Adipocyte (in vitro differentiated cells): Measurements from ENCODE around the gene MYRIP.
"Not testable (repeated sequence)": the region's sequence is repeated elsewhere in the genome, so short reads cannot be mapped to it uniquely, and the experiment has no call there.

ENCODE experiments used
- DNase-seq: peaks from one replicate; pipeline ENCODE4 v3.0.0-alpha.2; 2015; ENCODE audit warnings: low read depth
- H3K27me3 ChIP-seq: replicated peaks from 2 replicates; pipeline ENCODE4 v1.7.0; 2013; ENCODE audit warnings: mild to moderate bottlenecking, low read length, moderate library complexity; ENCODE audit not compliant: control insufficient read depth, insufficient read depth
- H3K36me3 ChIP-seq: 2 replicates; pipeline ENCODE4 v1.7.0; 2013; ENCODE audit warnings: low read length, mild to moderate bottlenecking, moderate library complexity; ENCODE audit not compliant: control insufficient read depth, insufficient read depth, severe bottlenecking
- H3K4me1 ChIP-seq: 2 replicates; pipeline ENCODE4 v1.7.0; 2013; ENCODE audit warnings: mild to moderate bottlenecking, low read length, moderate library complexity; ENCODE audit not compliant: control insufficient read depth, insufficient read depth
- H3K4me3 ChIP-seq: 2 replicates; pipeline ENCODE4 v1.7.0; 2013; ENCODE audit warnings: mild to moderate bottlenecking, low read length, moderate library complexity
- H3K9ac ChIP-seq: 2 replicates; pipeline ENCODE4 v1.7.0; 2013; ENCODE audit warnings: mild to moderate bottlenecking, low read length, moderate library complexity
- H3K9me3 ChIP-seq: 2 replicates; pipeline ENCODE4 v1.7.0; 2013; ENCODE audit warnings: mild to moderate bottlenecking, low read length, moderate library complexity; ENCODE audit not compliant: control insufficient read depth

Gene MYRIP

DNA sequence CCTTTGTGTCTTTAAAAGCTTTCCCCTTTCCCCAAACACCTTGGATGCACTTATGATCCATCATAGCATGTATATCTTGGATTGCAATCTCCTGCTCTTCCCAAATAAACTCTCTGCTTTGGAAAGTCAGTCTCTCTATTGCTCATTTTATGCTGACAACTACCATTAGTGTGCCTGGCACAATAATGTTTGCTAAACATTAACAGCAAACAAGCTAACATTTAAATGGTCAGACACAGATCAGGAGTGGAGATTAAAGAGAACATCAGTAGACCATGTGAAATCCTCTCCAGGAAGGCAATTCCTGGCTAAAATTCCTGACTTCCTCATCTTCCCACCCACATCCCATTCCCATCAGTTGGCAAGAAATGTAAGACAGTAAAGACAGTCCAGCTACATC is 455.8 kb downstream of the MYRIP start:
- H3K9me3 ChIP-seq: no peaks in the 10 kb centered on the region
- no peaks in the 10 kb centered on the region for H3K4me1 ChIP-seq
- H3K36me3 ChIP-seq: no peaks in the 10 kb centered on the region
- H3K9ac ChIP-seq: no peak overlapping the region
- DNase-seq: no peak
- H3K27me3 ChIP-seq: no peaks in the 10 kb centered on the region
- no peak overlapping the region for H3K4me3 ChIP-seq

DNA sequence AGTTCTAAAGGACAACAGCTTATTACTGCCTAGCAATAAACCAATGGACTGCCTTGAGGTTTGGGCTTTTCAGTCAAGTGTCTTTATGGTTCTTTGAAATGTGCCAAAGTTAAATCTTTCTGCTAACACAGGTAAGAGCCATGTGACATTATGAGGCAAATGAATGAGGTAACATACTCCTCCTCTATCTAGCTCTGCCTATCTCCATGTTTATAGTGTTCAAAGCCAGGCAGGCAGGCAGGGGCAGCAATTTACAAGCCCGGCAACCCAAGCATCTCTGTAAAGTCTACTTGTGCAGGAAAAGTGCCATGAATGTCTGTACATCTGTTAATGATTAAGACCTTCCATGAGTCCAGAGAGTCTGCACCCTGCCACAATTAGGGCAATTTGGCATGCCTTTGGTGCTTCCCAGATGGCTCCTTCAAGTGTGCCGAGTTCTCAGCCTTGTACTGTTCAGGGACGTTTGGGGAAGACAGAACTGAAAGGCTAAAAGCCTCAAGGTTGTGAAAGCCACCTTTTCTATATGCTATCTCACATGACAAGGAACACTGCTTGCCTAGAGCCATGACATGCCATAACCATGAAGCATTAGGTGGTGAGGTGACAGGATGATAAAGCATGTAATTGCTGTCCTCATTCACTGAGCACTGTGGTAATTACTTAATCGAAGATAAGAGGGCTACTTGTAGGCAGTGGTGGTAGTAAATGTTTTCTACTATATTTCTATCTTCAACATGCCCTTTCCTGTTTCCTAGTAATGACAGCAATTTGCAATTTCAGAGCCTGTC is 458.7 kb downstream of the MYRIP start:
- peak; percentile 18 for DNase-seq
- Histone ChIP-seq H3K9ac (no peak overlapping the region), H3K9me3 (no peaks in the 10 kb centered on the region), H3K4me1 (no peaks in the 10 kb centered on the region), H3K27me3 (no peaks in the 10 kb centered on the region), H3K36me3 (no peaks in the 10 kb centered on the region), H3K4me3 (no peak overlapping the region)

DNA sequence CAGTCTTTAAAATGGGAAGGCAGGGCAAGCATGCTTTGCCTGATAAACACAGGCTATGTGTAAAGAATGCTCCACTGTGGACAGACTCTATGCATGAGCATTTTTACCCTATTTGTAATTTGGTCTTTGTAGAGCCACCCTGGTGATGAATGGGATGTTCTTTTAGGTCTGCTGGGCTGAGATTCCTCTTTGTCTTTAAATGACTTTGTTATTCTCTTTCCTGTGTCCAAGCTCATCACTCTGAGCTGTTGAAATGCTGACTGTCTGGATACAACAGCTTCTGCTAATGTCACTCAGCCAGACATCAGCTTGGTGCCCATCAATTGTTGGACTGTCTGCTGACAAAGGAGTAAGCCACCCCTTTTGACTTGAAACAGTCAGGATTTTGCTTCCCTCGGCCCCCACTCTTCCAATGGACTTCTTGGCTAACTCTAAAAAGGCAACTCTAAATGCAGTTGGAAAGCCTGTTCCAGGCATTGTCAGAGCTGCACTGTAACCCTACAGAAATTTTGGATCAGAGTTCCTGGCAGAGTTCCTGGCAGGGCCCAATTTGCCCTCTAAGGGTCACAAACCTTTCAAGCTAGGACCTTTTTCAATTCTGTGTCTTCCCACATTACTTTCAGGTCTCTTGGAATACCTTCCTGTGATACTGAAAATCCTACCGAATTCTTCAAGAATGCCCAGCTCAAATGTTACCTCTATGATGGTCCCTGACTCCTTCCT is 459.6 kb downstream of the MYRIP start:
- DNase-seq: no peak
- Histone ChIP-seq H3K36me3 (no peaks in the 10 kb centered on the region), H3K4me1 (no peaks in the 10 kb centered on the region), H3K9me3 (no peaks in the 10 kb centered on the region), H3K27me3 (no peaks in the 10 kb centered on the region), H3K4me3 (no peak overlapping the region), H3K9ac (no peak overlapping the region)

DNA sequence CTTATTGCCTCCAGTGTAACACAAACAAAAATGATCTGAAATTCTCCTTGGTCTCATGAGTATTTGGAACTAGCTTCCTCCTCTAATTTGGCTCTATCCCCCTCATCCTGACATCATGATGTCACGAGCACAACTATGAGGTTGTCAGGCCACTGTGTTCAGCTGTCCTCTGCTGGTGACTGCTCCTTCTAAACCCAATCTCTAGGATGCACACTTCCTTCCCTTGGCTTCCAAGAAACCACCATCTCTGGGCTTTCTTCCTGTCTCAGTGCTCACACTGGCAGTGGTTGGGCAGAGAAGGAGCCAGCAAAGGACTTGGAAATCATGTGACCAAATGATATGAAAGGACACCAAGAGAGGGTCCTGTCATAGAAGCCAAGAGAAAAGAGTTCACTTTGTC is 469.4 kb downstream of the MYRIP start:
- H3K36me3 ChIP-seq: no peaks in the 10 kb centered on the region
- no peaks in the 10 kb centered on the region for H3K9me3 ChIP-seq
- no peaks in the 10 kb centered on the region for H3K4me1 ChIP-seq
- H3K4me3 ChIP-seq: no peak overlapping the region
- DNase-seq: no peak
- H3K9ac ChIP-seq: no peak overlapping the region
- no peaks in the 10 kb centered on the region for H3K27me3 ChIP-seq

DNA sequence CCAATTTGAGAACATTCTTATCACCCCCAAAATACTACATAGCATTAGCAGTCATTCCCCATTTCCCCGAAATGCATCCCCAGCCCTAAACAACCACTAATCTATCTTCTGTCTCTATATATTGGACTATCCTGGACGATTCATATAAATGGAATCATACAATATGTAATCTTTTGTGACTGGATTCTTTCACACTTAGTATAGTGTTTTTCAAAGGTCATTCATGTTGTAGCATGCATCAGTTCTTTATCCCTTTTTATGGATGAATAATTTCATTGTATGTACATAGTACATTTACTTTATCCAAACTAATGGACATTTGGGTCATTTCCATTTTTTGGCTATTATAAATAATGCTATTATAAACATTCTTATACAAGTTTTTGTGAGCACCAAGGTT is 472.6 kb downstream of the MYRIP start:
- Histone ChIP-seq H3K9me3 (no peaks in the 10 kb centered on the region), H3K36me3 (no peaks in the 10 kb centered on the region), H3K27me3 (no peaks in the 10 kb centered on the region), H3K4me1 (no peaks in the 10 kb centered on the region), H3K9ac (no peak overlapping the region), H3K4me3 (no peak overlapping the region)
- no peak for DNase-seq

DNA sequence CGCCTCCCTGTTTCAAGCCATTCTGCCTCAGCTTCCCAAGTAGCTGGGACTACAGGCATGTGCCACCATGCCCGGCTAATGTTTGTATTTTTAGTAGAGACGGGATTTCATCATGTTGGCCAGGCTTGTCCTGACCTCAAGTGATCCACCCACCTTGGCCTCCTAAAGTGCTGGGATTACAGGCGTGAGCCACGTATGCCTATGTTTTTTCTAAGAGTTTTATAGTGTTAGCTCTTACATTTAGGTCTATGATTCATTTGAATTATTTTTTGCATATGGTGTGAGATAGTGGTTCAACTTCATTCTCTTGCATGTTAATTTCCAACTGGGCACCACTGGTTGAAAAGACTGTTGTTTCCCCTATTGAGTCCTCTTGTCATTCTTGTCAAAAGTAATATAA is 473.6 kb downstream of the MYRIP start:
- not testable (repeated sequence) for H3K4me3 ChIP-seq, H3K9me3 ChIP-seq, H3K9ac ChIP-seq, H3K36me3 ChIP-seq, H3K27me3 ChIP-seq, DNase-seq, H3K4me1 ChIP-seq

DNA sequence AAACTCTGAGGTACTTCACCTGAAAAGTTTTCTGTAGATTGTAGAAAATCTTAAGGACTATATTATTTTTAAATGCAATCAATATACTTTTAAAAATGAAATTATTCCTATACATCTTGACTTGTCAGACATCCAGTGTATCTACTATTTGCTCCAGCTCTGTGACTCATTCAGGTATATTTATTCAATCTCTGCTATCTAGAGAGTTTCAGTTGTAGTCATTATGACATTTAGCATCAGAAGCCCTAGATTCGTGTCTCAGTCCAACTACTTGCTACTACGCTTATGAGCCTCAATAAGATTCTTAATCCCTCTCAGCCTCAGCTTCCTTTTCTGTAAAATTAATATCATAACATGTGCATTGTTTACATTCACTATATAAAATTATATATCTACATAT is 477.8 kb downstream of the MYRIP start:
- Histone ChIP-seq H3K9ac (no peak overlapping the region), H3K4me1 (no peaks in the 10 kb centered on the region), H3K36me3 (no peaks in the 10 kb centered on the region), H3K27me3 (no peaks in the 10 kb centered on the region), H3K9me3 (no peaks in the 10 kb centered on the region), H3K4me3 (no peak overlapping the region)
- no peak for DNase-seq

DNA sequence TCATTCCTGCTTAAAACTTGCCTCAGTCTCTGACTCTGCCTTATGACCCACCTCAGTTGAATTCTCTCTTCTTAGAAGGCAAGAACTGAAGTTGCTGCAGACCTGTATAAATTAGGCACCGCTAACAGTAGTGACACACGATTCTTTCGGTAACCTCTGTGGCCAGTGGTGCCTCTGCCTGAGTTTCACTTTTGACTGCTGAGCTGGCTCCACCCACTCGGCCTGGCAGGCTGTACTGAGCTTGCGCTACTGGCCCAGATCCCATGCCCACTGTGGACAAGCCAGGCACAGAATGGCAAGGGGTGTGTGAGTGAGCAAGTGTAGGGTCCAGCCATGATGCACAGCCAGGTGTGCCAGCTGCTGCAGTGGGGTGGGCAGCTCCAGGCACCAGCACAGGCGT is 481.0 kb downstream of the MYRIP start:
- Histone ChIP-seq H3K4me1 (no peaks in the 10 kb centered on the region), H3K36me3 (no peaks in the 10 kb centered on the region), H3K9me3 (no peaks in the 10 kb centered on the region), H3K4me3 (no peak overlapping the region), H3K9ac (no peak overlapping the region), H3K27me3 (no peaks in the 10 kb centered on the region)
- DNase-seq: no peak

DNA sequence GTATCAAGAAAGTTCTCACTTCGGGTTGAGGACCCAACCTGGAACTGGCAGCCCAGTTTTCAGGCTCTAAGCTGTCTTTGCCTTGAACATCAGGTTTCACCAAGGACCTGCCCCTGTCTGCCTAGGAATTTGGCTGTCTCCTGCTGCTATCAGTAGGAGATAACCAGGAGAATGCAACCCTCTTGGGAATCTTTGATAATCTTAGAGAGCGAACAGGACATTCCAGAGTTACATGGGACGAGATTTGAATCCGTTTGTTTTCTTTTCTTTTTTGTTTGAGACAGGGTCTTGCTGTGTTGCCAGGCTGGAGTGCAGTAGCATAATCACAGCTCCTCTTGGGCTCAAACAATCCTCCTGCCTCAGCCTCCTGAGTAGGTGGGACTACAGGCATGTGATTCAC is 482.1 kb downstream of the MYRIP start:
- Histone ChIP-seq H3K27me3 (no peaks in the 10 kb centered on the region), H3K9me3 (no peaks in the 10 kb centered on the region), H3K9ac (no peak overlapping the region), H3K36me3 (no peaks in the 10 kb centered on the region), H3K4me1 (no peaks in the 10 kb centered on the region), H3K4me3 (no peak overlapping the region)
- DNase-seq: no peak

DNA sequence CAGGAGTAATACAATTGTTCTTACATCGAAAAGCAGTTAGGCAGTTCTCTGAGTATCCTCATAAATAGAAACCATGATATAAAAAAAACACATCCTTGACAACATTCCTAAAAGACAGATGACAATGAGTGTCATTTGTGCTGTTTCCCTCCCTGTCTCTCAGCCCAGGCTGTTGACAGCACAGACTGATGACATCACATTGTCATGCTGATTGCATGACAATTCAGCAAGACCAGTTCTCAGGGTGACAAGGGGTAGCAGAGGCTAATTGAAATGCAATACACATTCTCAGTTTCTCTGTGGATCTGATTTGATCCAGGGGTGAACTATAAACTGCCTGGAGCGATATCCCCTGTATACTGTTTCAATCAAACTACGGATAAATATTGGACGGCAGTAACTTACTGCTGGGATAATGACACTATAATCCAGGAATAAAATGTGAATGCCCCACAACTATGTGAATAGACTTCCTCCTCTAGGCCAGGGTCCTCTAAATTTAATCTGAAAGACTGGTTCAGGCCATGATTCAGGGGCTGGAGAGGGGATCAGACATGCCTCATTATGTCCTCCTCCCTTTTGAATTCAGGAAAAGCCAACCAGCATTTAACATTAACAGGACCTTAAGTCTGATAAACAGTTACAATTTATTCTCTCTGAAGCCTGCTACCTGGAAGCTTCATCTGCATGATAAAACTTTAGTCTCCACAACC is 483.4 kb downstream of the MYRIP start:
- Histone ChIP-seq H3K27me3 (no peaks in the 10 kb centered on the region), H3K4me3 (no peak overlapping the region), H3K9ac (no peak overlapping the region), H3K4me1 (no peaks in the 10 kb centered on the region), H3K9me3 (no peaks in the 10 kb centered on the region), H3K36me3 (no peaks in the 10 kb centered on the region)
- DNase-seq: peak; percentile 4

DNA sequence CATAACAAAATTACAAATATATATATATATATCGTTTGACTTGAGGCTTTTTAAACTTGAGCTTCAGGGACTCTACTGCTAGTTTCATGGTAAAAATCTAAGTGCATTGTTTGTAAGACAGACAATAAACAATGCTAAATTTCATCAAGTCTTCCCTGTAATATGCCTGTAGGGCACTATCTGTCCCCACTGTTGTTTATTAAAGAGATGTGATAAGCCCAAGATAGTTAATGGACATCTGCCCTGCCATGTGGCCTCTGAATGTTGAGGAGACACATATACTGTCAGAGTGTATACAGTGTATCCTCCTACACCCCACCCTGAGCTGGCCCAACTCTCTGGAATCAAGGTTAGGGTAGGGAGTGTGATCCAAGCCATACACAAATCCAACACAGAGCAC is 485.0 kb downstream of the MYRIP start:
- no peak for DNase-seq
- no peak overlapping the region for H3K9ac ChIP-seq
- H3K4me3 ChIP-seq: no peak overlapping the region
- H3K9me3 ChIP-seq: no peaks in the 10 kb centered on the region
- peaks cover 7% of the 10 kb centered on the region for H3K4me1 ChIP-seq
- H3K27me3 ChIP-seq: no peaks in the 10 kb centered on the region
- H3K36me3 ChIP-seq: no peaks in the 10 kb centered on the region
